ENCODE measurements around the gene CFAP54. TPM values are rescaled to one million over a fixed set of nuclear protein-coding genes. Genes with fewer than 3 reads are reported as not detected.
A peak's percentile ranks its signal among the peaks of the same experiment; 100 is the strongest.
"Not testable (repeated sequence)": the region's sequence is repeated elsewhere in the genome, so short reads cannot be mapped to it uniquely, and the experiment has no call there.

The CFAP54 gene
- polyA plus RNA-seq, 3 donors from 2014 or later = 0.13 TPM; not detected in 2

DNA sequence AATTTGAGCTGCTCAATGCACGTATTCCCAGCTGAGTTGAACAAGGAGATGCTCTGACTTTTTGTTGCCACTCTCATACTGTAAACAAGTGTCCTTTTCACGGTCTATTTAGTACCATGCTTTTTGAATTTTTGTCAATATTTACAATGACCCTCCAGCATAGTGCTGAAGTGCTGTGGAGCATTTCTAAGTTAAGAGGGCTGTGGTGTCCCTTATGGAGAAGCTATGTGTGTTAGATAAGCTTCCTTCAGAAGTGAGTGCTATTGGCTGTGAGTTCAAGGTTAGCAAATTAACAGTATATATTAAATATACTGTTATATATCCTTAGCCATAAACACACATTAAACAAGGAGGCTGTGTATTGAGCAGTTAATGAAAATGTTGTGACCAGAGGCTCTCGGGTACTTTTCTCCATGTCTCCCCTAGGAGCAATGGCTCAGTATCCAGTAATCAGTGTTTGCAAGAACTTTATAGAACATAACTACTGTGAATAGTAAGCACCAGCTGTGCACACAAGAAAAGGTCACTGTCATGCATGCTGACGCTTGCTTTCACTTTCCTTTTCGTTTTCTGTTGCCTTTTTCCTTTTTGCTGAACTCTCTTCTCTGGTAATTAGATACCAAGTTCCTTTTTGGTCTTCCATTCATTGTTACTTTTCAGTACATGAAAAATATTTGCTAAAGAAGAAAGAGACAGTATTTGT is 230.4 kb downstream of the CFAP54 start:
- no peaks in the 10 kb centered on the region for H3K36me3 Mint-ChIP-seq
- H3K4me3 Mint-ChIP-seq = peak overlapping the region; percentile 89 to 95 (median 92)
- H3K27ac Mint-ChIP-seq = peak overlapping the region; percentile 84 to 96 (median 91)
- peaks cover 9 to 10% of the 10 kb centered on the region in 2 donors for H3K4me1 Mint-ChIP-seq
- no peaks in the 10 kb centered on the region for H3K9me3 Mint-ChIP-seq
- peak; percentile 34 to 40 (median 37) for DNase-seq
- H3K27me3 Mint-ChIP-seq (ENCODE audit: low read depth in 3 of 3) = no peaks in the 10 kb centered on the region

DNA sequence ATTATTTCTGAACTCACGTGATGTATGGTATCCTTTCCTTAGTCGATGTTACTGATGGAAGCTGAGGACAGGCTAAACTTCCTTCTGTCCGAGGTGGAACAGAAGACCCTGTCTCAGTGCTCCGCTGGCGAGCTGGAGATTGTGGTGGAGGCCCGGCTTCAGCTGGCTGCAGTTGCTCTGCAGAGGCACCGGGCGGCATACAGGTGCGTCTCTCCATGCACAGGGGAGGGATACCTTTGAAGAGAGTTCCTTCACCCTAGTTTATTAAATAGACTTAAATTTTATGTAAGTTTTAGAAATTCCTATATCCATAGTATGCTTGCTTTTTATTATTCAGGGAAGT is 231.0 kb downstream of the CFAP54 start:
- Mint-ChIP-seq H3K27ac (peak overlapping the region; percentile 84 to 96 (median 91)), H3K4me3 (peak overlapping the region; percentile 89 to 95 (median 92)), H3K9me3 (peaks cover 0 to 1% (median 0%) of the 10 kb centered on the region in 6 donors), H3K4me1 (peaks cover 9 to 10% of the 10 kb centered on the region in 2 donors), H3K27me3 (ENCODE audit: low read depth in 3 of 3) (no peaks in the 10 kb centered on the region), H3K36me3 (no peaks in the 10 kb centered on the region)
- DNase-seq = no peak

DNA sequence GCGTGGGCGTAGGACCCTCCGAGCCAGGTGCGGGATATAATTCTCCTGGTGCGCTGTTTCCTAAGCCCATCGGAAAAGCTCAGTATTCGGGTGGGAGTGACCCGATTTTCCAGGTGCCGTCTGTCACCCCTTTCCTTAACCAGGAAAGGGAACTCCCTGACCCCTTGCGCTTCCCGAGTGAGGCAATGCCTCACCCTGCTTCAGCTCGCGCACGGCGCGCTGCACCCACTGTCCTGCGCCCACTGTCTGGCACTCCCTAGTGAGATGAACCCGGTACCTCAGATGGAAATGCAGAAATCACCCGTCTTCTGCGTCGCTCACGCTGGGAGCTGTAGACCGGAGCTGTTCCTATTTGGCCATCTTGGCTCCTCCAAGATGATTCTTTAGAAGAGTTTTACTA is 240.1 kb downstream of the CFAP54 start:
- not testable (repeated sequence) for H3K4me3 Mint-ChIP-seq; H3K27ac Mint-ChIP-seq; H3K27me3 Mint-ChIP-seq (ENCODE audit: low read depth in 3 of 3); H3K9me3 Mint-ChIP-seq; H3K36me3 Mint-ChIP-seq; H3K4me1 Mint-ChIP-seq; DNase-seq

DNA sequence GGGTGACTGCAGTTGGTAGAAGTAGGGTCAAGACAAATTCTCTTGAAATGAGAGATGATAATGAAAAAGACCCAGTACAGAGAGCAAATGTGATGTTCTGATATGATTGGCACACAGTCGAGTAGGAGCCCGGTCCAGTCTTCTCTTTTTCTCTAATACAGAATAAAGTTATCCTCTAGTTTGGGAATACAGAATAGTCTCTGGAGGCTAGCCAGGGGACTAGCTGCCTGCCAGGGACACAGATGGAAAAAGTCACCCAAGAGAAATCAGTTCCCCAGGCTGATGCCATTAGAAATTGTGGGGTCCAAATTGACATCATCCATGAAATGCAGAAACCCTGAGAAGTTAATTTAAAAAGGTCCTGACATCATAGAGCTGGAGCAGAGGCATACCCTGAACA is 240.5 kb downstream of the CFAP54 start:
- Mint-ChIP-seq H3K9me3 (peaks cover 0 to 2% (median 0%) of the 10 kb centered on the region in 6 donors), H3K36me3 (no peaks in the 10 kb centered on the region), H3K4me3 (no peak overlapping the region), H3K27me3 (ENCODE audit: low read depth in 3 of 3) (peaks cover 0 to 4% (median 3%) of the 10 kb centered on the region in 3 donors), H3K27ac (no peak overlapping the region), H3K4me1 (no peaks in the 10 kb centered on the region)
- DNase-seq = no peak

DNA sequence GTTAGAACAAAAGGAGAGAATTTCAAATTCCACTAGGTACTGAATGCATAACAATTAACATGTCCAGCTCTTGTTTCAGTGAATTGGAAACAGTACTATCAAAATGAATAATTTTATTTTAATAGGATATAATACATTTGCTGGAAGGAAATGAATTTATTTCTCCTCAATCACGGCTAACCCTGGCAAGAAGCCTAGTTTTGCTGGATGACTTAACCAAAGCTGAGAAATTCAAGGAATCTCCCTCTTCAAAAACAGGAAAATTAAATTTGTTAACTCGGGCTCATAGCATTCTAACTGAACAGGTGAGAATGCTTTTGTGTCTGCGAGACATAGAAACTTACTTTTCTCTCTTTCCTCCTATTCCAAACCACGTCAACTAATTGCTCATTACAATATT is 254.2 kb downstream of the CFAP54 start:
- Mint-ChIP-seq H3K36me3 (no peaks in the 10 kb centered on the region), H3K9me3 (peaks cover 0 to 2% (median 0%) of the 10 kb centered on the region in 6 donors), H3K4me3 (no peak overlapping the region), H3K4me1 (no peaks in the 10 kb centered on the region), H3K27ac (no peak overlapping the region), H3K27me3 (ENCODE audit: low read depth in 3 of 3) (peaks cover 1 to 4% (median 4%) of the 10 kb centered on the region in 3 donors)
- no peak for DNase-seq

DNA sequence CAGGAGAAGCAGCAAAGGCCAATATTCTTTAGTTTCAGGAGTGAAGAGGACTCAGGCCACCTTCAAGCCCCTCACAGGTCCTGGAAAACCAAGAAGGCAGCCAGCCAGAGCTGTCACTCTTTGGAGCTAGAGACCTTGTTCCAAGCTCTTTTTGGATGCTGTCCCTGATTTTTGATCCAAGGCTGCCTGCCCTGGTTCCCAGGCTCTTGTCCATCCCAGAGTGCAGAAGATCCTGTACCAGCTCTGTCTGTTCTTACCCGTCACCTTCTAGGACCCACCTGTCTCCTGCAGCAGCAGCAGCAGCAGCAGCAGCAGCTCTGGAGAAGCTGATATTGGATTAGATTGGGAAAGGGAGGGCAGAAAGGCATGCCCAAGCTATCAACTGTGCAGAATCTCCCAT is 260.6 kb downstream of the CFAP54 start:
- H3K36me3 Mint-ChIP-seq = no peaks in the 10 kb centered on the region
- H3K4me1 Mint-ChIP-seq = no peaks in the 10 kb centered on the region
- H3K4me3 Mint-ChIP-seq = no peak overlapping the region

DNA sequence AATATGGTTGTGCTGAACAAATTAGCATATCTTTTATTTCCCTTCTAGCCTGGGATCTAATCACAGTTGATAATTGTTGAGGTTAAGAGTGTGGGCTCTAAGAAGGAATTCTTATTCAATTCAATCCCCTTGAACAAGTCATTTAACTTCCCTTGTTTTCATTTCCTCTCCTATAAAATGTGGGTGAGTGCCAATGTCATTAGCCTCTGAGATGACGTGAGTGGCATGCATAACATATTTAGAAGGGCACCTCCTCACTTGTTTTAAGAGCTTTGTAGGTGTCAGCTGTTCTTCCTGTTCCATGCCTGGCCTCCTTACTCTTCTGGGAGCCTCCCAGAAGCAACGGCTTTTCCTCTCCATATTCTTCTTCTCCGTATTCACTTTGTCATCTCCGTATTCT is 262.2 kb downstream of the CFAP54 start:
- Mint-ChIP-seq H3K4me3 (no peak overlapping the region), H3K27me3 (ENCODE audit: low read depth in 3 of 3) (peaks cover 0 to 4% (median 1%) of the 10 kb centered on the region in 3 donors), H3K36me3 (no peaks in the 10 kb centered on the region), H3K9me3 (peaks cover 0 to 2% (median 0%) of the 10 kb centered on the region in 6 donors), H3K4me1 (no peaks in the 10 kb centered on the region), H3K27ac (no peak overlapping the region)
- no peak for DNase-seq

More for the DNA sequence above, 260.6 kb downstream of the CFAP54 start:
- no peak overlapping the region for H3K27ac Mint-ChIP-seq
- H3K9me3 Mint-ChIP-seq = peaks cover 0 to 2% (median 0%) of the 10 kb centered on the region in 6 donors
- H3K27me3 Mint-ChIP-seq (ENCODE audit: low read depth in 3 of 3) = peaks cover 1 to 8% (median 2%) of the 10 kb centered on the region in 3 donors
- no peak for DNase-seq

DNA sequence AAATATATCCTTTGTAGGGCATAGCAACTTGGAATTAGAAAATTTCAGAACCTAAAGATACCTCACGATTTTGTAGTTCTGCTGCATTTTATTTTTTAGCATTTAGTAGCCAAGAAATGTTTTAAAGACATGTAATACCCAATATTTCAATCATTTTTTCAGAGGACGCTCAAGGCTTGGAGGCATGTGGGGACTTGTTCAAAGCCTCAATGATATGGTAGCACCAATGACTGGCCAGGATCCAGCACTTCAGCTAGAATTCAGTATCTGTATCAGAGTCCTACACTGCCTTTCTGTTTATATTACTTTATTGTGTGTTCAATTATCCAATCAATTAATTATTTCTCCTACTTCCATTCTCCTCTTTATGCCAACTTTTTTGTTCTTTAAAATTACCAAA is 262.8 kb downstream of the CFAP54 start:
- Mint-ChIP-seq H3K27me3 (ENCODE audit: low read depth in 3 of 3) (peaks cover 0 to 5% (median 0%) of the 10 kb centered on the region in 3 donors), H3K27ac (no peak overlapping the region), H3K36me3 (no peaks in the 10 kb centered on the region), H3K4me1 (no peaks in the 10 kb centered on the region), H3K4me3 (no peak overlapping the region), H3K9me3 (peaks cover 0 to 2% (median 0%) of the 10 kb centered on the region in 6 donors)
- no peak for DNase-seq

DNA sequence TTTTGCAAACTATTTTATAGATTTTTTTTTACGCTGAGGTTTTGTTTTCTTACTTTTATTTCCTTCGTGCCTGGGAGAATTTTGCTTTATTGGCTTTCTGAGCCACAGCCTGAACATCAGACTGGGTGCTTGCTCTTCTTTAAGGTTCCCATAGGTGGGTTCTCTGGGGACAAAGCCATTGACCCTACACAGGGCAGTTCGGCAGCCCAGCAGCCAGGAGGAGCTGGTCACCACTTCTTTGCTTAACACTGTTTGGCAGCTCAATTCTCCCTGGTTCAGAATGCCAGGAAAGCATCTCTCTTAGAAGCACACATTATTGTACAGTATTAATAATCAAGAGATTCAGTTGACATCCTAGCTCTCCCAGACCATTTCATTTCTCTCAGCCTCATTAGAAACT is 276.9 kb downstream of the CFAP54 start:
- peaks cover 0 to 2% (median 0%) of the 10 kb centered on the region in 6 donors for H3K9me3 Mint-ChIP-seq
- no peak overlapping the region for H3K27ac Mint-ChIP-seq
- DNase-seq = no peak
- H3K4me3 Mint-ChIP-seq = no peak overlapping the region
- H3K4me1 Mint-ChIP-seq = no peaks in the 10 kb centered on the region
- peaks cover 4 to 13% (median 4%) of the 10 kb centered on the region in 3 donors for H3K27me3 Mint-ChIP-seq (ENCODE audit: low read depth in 3 of 3)
- no peaks in the 10 kb centered on the region for H3K36me3 Mint-ChIP-seq

DNA sequence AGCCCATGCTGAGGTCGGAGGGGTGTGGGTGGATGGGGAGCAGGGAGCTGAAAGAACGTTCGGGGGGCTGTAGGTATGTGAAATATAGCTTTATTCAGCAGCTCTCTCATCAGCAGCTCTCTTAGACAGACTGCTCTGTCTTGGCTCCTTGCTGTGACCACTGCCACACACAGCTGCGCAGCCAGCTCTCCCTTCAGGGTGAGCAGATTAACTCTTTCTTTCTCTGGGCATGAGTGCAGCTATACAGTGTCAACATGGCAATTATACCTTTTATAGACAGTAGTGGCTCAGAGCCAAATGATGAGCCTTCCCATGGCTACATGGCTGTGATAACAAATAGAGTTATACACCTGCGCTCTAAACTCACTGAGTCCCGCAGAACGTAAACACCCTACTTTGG is 280.0 kb downstream of the CFAP54 start:
- Mint-ChIP-seq H3K4me3 (no peak overlapping the region), H3K36me3 (no peaks in the 10 kb centered on the region), H3K27ac (no peak overlapping the region), H3K27me3 (ENCODE audit: low read depth in 3 of 3) (peaks cover 0 to 13% (median 4%) of the 10 kb centered on the region in 3 donors), H3K4me1 (no peaks in the 10 kb centered on the region), H3K9me3 (peaks cover 0 to 2% (median 0%) of the 10 kb centered on the region in 6 donors)
- DNase-seq = no peak

DNA sequence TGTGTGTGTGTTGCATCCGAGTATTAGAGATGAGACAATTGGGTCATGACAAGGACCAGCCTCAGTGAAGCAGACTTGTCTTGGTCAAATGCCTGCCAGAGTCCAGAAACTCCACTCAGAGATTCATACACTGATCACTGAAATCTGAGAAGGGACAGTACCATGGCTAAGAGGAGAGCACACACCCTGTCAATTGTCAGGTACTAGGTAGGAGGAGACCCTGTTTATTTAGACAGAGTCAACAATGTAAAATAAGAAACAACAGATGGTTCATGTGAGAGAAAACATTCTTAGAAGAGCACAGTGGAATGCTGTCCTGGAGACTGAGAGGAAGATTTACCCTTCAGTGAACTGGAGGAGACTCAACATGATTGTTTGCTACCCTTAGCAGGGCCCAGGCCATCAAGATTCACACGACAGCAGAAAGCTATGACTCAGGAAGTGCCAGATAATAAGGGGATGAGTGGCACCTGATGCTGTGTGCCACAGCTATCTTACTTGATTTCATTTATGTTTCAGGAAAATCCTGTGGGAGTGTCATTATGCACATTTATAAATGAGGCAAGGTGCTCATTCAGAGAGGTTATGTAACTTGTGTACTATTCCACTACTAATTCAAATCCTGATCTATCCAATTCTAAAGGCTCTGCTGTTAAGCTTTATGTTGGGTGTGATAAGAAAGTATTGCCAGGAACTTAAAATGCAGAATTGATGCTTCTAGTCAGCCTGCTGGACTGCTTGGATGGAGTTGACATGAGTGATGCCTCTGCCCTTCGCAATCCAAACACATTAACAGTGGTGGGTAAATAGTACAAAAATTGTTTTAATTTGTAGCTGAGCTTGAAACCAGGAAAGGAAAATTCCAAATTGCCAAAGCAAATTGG is 281.1 kb downstream of the CFAP54 start:
- peaks cover 0 to 2% (median 0%) of the 10 kb centered on the region in 6 donors for H3K9me3 Mint-ChIP-seq
- no peak for DNase-seq

DNA sequence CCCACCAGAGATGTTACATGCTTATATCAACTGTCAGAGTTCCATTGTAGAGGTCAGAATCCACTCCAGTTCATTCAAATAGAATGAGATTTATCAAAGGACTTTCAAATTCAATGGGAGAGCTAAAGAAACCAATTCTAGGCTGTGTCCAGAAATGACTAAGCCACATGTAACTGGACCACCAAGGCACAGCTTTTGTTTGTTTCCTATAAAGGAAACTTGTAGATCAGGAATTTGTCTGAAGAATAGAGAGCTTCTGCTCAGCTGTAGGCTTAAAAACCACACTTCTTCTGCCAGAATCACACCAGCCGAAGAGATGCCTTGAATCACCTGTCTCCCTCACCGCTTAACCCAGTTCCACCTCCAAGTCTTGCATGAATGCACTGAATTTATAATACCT is 283.7 kb downstream of the CFAP54 start:
- Mint-ChIP-seq H3K4me3 (no peak overlapping the region), H3K27me3 (ENCODE audit: low read depth in 3 of 3) (peaks cover 0 to 5% (median 4%) of the 10 kb centered on the region in 3 donors), H3K9me3 (peaks cover 0 to 2% (median 0%) of the 10 kb centered on the region in 6 donors), H3K36me3 (no peaks in the 10 kb centered on the region), H3K27ac (no peak overlapping the region), H3K4me1 (no peaks in the 10 kb centered on the region)
- DNase-seq = no peak

More for the DNA sequence above, 281.1 kb downstream of the CFAP54 start:
- Mint-ChIP-seq H3K4me1 (no peaks in the 10 kb centered on the region), H3K27ac (no peak overlapping the region), H3K4me3 (no peak overlapping the region), H3K27me3 (ENCODE audit: low read depth in 3 of 3) (peaks cover 0 to 10% (median 4%) of the 10 kb centered on the region in 3 donors), H3K36me3 (no peaks in the 10 kb centered on the region)

DNA sequence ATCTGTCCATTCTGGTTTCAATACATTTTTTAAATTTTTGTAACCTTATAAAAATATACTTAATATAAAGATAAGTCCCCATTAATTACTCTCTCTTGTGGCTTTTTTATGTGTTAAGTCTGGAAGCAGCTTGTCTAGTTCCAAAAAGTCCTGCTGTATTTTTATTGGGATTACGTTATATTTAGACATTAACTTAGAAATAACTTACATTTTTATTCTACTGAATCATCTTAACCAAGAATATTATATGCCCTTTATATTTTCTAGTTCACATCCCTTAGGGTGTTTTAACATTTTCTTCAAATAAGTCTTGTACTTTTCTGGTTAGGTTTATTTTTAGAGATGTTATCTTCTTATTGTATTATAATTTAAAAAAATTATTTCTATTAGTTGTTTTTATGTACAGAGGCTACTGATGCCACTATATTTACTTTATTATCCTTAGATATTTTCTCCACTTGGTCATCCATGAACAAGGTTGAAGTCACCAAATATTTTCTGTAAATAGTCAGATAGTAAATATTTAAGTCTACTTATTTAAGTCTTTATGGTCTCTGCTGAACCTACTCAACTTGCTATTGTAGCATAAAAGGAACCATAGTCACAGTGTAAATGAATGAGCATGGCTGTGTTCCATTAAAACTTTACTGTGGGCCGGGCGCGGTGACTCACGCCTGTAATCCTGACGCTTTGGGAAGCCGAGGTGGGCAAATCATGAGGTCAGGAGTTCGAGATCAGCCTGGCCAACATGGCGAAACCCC is 285.3 kb downstream of the CFAP54 start:
- Mint-ChIP-seq H3K36me3 (no peaks in the 10 kb centered on the region), H3K9me3 (no peaks in the 10 kb centered on the region), H3K4me1 (no peaks in the 10 kb centered on the region), H3K27ac (no peak overlapping the region), H3K27me3 (ENCODE audit: low read depth in 3 of 3) (peaks cover 0 to 4% (median 2%) of the 10 kb centered on the region in 3 donors), H3K4me3 (no peak overlapping the region)
- no peak for DNase-seq
